Brain microvascular endothelial cell (primary cell): ENCODE results near the gene PDZD8.

Experiments
- DNase-seq: peaks from one replicate; pipeline ENCODE4 v3.0.0-alpha.2; 2020
- H3K27ac ChIP-seq: fragments of 250-450 bp; sonication (Bioruptor Pico); 2 replicates; pipeline ENCODE4 v1.5.1; 2020; ENCODE audit warnings: mild to moderate bottlenecking, moderate library complexity
- H3K27me3 ChIP-seq: fragments of 250-450 bp; sonication (Bioruptor Pico); replicated peaks from 2 replicates; pipeline ENCODE4 v1.5.1; 2020; ENCODE audit warnings: mild to moderate bottlenecking
- H3K36me3 ChIP-seq: fragments of 250-450 bp; sonication (Bioruptor Pico); replicated peaks from 2 replicates; pipeline ENCODE4 v1.5.1; 2020; ENCODE audit warnings: mild to moderate bottlenecking
- H3K4me3 ChIP-seq: 2 replicates; pipeline ENCODE4 v1.5.1; 2011; ENCODE audit warnings: low read depth, mild to moderate bottlenecking, control low read depth, low read length, moderate library complexity
- in situ Hi-C: cut with HindIII; loops from 2 replicates; pipeline ENCODE4 v1.10.0; 2017; ENCODE audit warnings: low sequenced_read_pairs, low pct_ligation_motif_present
- TF ChIP-seq, protein P1 (sequence below): IDR thresholded peaks from 2 replicates; pipeline ENCODE4 v1.5.1; 2011; ENCODE audit warnings: low read depth, mild to moderate bottlenecking, moderate library complexity, low read length, control low read depth, inconsistent platforms; ENCODE audit errors: missing control alignments

Gene PDZD8

DNA sequence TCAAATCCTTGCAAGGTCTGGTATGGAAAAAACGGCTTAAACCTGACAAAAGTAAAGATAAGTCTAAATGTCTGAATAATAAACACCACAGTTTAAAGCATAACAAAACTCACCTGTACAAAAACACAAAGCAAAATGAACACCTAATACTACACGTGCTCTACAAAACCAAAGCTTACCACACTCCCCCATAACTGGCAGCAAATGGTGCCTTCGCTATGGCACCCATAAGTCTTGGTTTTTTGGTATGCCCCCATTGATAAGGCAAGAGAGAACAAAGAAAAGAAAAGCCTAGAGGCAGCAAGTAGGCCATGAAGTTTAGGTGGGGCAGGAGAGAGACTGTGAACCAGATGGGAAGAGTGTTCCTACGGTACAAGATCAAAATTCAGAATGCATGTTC lies 34.2 kb downstream of the PDZD8 start:
- no peaks in the 10 kb centered on the region for H3K36me3 ChIP-seq
- in situ Hi-C loops, result no loop called here
- DNase-seq, result no peak
- TF ChIP-seq, protein P1, sequence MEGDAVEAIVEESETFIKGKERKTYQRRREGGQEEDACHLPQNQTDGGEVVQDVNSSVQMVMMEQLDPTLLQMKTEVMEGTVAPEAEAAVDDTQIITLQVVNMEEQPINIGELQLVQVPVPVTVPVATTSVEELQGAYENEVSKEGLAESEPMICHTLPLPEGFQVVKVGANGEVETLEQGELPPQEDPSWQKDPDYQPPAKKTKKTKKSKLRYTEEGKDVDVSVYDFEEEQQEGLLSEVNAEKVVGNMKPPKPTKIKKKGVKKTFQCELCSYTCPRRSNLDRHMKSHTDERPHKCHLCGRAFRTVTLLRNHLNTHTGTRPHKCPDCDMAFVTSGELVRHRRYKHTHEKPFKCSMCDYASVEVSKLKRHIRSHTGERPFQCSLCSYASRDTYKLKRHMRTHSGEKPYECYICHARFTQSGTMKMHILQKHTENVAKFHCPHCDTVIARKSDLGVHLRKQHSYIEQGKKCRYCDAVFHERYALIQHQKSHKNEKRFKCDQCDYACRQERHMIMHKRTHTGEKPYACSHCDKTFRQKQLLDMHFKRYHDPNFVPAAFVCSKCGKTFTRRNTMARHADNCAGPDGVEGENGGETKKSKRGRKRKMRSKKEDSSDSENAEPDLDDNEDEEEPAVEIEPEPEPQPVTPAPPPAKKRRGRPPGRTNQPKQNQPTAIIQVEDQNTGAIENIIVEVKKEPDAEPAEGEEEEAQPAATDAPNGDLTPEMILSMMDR, result no peak
- H3K27me3 ChIP-seq, result no peaks in the 10 kb centered on the region
- no peak overlapping the region for H3K4me3 ChIP-seq
- H3K27ac ChIP-seq, result no peak overlapping the region

DNA sequence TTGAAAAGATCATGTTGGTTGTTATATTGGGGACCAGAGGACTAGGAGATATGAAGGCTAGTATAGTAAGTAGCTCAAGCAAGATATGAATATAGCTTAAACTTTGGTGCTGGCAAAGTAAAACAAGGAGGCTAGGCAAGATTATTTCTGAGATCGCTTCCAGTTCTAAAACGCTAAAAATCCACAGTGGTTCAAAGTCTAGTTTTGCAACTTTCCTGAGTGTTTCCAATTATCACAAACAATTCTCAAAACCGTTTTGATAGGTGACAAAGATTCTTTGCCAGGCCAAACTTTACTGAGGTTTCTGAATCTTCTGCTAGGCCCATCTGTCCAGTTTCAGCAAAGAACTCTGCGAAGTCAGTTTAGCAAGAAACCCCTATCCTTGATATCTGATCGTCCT lies 35.3 kb downstream of the PDZD8 start:
- TF ChIP-seq, protein P1, result no peak
- in situ Hi-C loops, result no loop called here
- Histone ChIP-seq H3K27me3 (no peaks in the 10 kb centered on the region), H3K27ac (no peak overlapping the region), H3K4me3 (no peak overlapping the region), H3K36me3 (no peaks in the 10 kb centered on the region)
- DNase-seq, result no peak

DNA sequence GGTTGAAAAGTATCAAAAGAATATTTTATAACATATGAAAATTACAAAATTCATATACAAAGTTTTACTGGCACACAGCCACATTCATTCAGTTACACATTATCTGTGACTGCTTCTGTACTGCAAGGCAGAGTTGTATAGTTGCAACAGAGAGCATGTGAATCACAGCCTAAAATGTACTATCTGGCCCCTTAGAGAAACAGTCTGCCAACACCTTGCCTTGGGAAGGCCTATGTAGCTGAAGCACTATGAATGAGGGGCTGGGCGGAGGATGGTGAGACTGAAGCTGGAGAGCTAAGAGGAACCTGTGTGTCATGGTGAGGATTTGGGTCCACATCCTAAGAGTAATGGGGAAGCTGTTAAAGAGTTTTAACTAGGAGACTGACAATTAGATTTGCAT lies 35.7 kb downstream of the PDZD8 start:
- Histone ChIP-seq H3K36me3 (no peaks in the 10 kb centered on the region), H3K27ac (no peak overlapping the region), H3K27me3 (no peaks in the 10 kb centered on the region), H3K4me3 (no peak overlapping the region)
- TF ChIP-seq, protein P1, result no peak
- in situ Hi-C loops, result no loop called here
- DNase-seq, result peak; percentile 11

DNA sequence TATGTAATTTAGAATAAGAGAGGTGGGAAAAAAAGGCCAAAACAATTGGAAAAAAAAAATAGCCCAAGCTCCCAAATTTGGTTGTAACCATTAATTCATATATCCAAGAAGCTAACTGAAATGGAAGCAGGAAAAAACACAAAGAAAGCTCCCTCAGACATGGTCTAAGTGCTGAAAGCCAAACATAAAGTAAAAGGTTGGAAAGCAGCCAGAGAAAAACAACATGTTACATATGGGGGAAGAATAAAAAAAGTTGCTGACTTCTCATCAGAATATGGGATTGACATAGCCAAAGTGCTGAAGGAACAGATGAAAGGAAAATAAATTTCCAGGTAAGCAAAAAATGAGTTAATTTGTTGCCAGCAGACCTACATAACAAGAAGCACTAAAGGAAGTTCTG lies 40.3 kb downstream of the PDZD8 start:
- TF ChIP-seq, protein P1, result no peak
- H3K27ac ChIP-seq, result no peak overlapping the region
- in situ Hi-C loops, result no loop called here
- H3K36me3 ChIP-seq, result no peaks in the 10 kb centered on the region
- DNase-seq, result no peak
- H3K27me3 ChIP-seq, result no peaks in the 10 kb centered on the region
- H3K4me3 ChIP-seq, result no peak overlapping the region

DNA sequence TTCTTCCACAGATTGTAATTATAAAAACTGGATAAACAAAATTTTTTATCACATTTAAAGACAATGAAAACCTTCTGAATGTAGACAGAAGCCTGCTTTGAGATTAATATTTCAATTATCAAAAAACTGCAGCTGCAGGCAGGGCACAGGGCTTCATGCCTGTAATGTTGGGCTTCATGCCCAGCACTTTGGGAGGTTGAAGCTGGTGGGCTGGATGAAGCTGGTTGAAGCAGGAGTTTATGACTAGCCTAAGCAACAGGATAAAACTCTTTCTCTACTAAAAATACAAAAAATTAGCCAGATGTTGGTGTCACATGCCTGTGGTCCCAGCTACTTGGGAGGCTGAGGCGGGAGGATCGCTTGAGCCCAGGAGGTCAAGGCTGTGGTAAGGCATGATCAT lies 41.2 kb downstream of the PDZD8 start:
- in situ Hi-C loops, result no loop called here
- Histone ChIP-seq H3K36me3 (no peaks in the 10 kb centered on the region), H3K27ac (no peak overlapping the region), H3K4me3 (no peak overlapping the region), H3K27me3 (no peaks in the 10 kb centered on the region)
- TF ChIP-seq, protein P1, result no peak
- peak; percentile 18 for DNase-seq

DNA sequence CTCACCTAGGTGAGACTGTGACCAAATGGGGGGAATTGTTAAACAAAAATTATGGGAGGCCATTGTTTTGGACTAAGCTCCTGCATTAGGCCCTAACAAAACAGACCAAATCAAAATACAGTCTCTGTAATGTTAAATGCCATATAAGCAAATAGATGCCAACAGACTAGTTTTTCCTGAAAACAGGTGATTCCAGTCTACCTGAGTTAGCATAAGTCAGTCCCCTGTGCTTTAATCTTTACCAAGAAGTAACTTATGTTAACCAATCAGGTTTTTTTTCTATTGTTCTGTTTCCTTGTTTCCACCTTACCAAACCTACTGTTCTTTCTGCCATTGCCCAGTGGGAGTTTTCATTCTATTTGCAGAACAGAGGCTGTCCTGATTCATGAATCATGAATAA lies 48.0 kb downstream of the PDZD8 start:
- in situ Hi-C loops, result no loop called here

More for the DNA sequence above, 48.0 kb downstream of the PDZD8 start:
- H3K36me3 ChIP-seq, result no peaks in the 10 kb centered on the region
- H3K4me3 ChIP-seq, result no peak overlapping the region
- TF ChIP-seq, protein P1, result no peak
- H3K27me3 ChIP-seq, result no peaks in the 10 kb centered on the region
- no peak for DNase-seq
- H3K27ac ChIP-seq, result no peak overlapping the region
